K562 (cell line): ENCODE results near the gene KNL1. TPM values are rescaled to one million over a fixed set of nuclear protein-coding genes. Genes with fewer than 3 reads are reported as not detected.
"Not testable (repeated sequence)": the region's sequence is repeated elsewhere in the genome, so short reads cannot be mapped to it uniquely, and the experiment has no call there.

Experiments
- ATAC-seq: fragments of 200-7000 bp; cut with Tn5 transposase; 3 replicates; pipeline ENCODE4 v1.9.1; 2020; ENCODE audit warnings: moderate library complexity
- BruUV-seq: library from RNA; stranded (reverse); fragments of 400-500 nt; replicated peaks from 2 replicates; lab custom pipeline; 2021; lab: Mats Ljungman, UMichigan
- CTCF ChIA-PET: fragments of 300-600 bp; formaldehyde crosslinking; extraction: SDS; loops from one replicate; lab custom pipeline; 2021; ENCODE audit warnings: low intra/inter-chr PET ratio; lab: Yijun Ruan, JAX
- POLR2A ChIA-PET: fragments of 300-600, 350-650 bp; sonication (Branson Sonifier 250); formaldehyde crosslinking; extraction: SDS; loops from one replicate; lab custom pipeline; 2021; ENCODE audit warnings: antibody characterized with exemption, inconsistent platforms; lab: Yijun Ruan, JAX
- DNase-seq, 4 experiments: peaks; one replicate each; pipeline versions ENCODE4 v3.0.0 to v3.0.0-alpha.2; 2011 to 2018; ENCODE audit warnings: low spot score in 3 of 4, mixed read lengths in 3 of 4; ENCODE audit errors: extremely low read depth in 1 of 4
- FAIRE-seq: peaks from 2 replicates; lab custom pipeline; 2011; peaks lifted over from hg19 to GRCh38; lab: Jason Lieb, UNC
- H2AFZ ChIP-seq: 2 replicates; pipeline ENCODE4 v1.6.0; 2011; ENCODE audit warnings: low read depth, low read length, control low read depth, inconsistent platforms
- H3K27ac ChIP-seq: fragments of 200-600 bp; 3 replicates; pipeline ENCODE4 v1.8.0; 2011; ENCODE audit warnings: low read depth, mild to moderate bottlenecking, control low read depth, inconsistent platforms, low read length, moderate library complexity, mixed read lengths; ENCODE audit errors: extremely low read depth
- H3K27me3 ChIP-seq, 2 experiments: fragments of 300-600 bp in 1 of 2; 2 replicates in 1 of 2; 3 replicates in 1 of 2; pipeline versions ENCODE4 v1.6.0 to v1.8.0; 2011; ENCODE audit warnings: inconsistent platforms in 2 of 2, low read length in 2 of 2, mild to moderate bottlenecking in 1 of 2, mixed read lengths in 1 of 2, moderate library complexity in 1 of 2; ENCODE audit not compliant: control insufficient read depth in 2 of 2, insufficient read depth in 2 of 2
- H3K36me3 ChIP-seq: fragments of 300-600 bp; 3 replicates; pipeline ENCODE4 v1.8.0; 2011; ENCODE audit warnings: mild to moderate bottlenecking, low read length, inconsistent platforms; ENCODE audit not compliant: control insufficient read depth, insufficient read depth
- H3K4me1 ChIP-seq, 2 experiments: fragments of 200-600 bp in 1 of 2; replicated peaks in 1 of 2; 2 replicates in 1 of 2; 3 replicates in 1 of 2; pipeline versions ENCODE4 v1.5.1 to v1.8.0; 2011; ENCODE audit warnings: inconsistent platforms in 2 of 2, low read length in 2 of 2, mild to moderate bottlenecking in 1 of 2, mixed read lengths in 1 of 2, moderate library complexity in 1 of 2; ENCODE audit not compliant: control insufficient read depth in 2 of 2, insufficient read depth in 2 of 2
- H3K4me2 ChIP-seq: 2 replicates; pipeline ENCODE4 v1.6.1; 2011; ENCODE audit warnings: low read length, control low read depth, inconsistent platforms, mixed read lengths; ENCODE audit not compliant: insufficient read depth
- H3K4me3 ChIP-seq: fragments of 200-600 bp; sonication (generic), shearing (Covaris generic); 2 replicates; pipeline ENCODE4 v1.5.1; 2016; ENCODE audit warnings: control low read depth, inconsistent platforms
- H3K79me2 ChIP-seq: fragments of 200-600 bp; 3 replicates; pipeline ENCODE4 v1.8.0; 2011; ENCODE audit warnings: low read length, inconsistent platforms; ENCODE audit not compliant: control insufficient read depth, insufficient read depth
- H3K9ac ChIP-seq, 2 experiments: 2 replicates each; pipeline versions ENCODE4 v1.6.0 to v1.6.1; 2011; ENCODE audit warnings: low read depth in 2 of 2, low read length in 2 of 2, control low read depth in 1 of 2, inconsistent platforms in 1 of 2, mild to moderate bottlenecking in 1 of 2, mixed read lengths in 1 of 2; ENCODE audit not compliant: insufficient read depth in 1 of 2
- H3K9me1 ChIP-seq: one replicate; pipeline ENCODE4 v1.6.0; 2011; ENCODE audit warnings: inconsistent platforms, mild to moderate bottlenecking, low read length, moderate library complexity; ENCODE audit not compliant: control insufficient read depth, insufficient read depth
- H3K9me3 ChIP-seq: replicated peaks from 2 replicates; pipeline ENCODE4 v1.5.1; 2011; ENCODE audit warnings: low read depth, low read length, inconsistent platforms; ENCODE audit not compliant: control insufficient read depth, insufficient read depth
- H4K20me1 ChIP-seq: replicated peaks from 2 replicates; pipeline ENCODE4 v1.6.1; 2011; ENCODE audit warnings: low read length, inconsistent platforms, mixed read lengths; ENCODE audit not compliant: control insufficient read depth, insufficient read depth
- NFYB ChIP-seq: IDR thresholded peaks from 2 replicates; pipeline ENCODE4 v1.6.1; 2011; ENCODE audit warnings: mild to moderate bottlenecking, moderate library complexity; ENCODE audit not compliant: insufficient read length; ENCODE audit errors: extremely low read depth
- POLR2A ChIP-seq: fragments of 450-650 bp; conservative IDR thresholded peaks from 2 replicates; pipeline ENCODE4 v1.6.1; 2016
- WGBS: fragments of 100-300 bp; shearing (Covaris generic); methylation state at CpG from one replicate; pipeline ENCODE4 v1.1.6; 2016; ENCODE audit warnings: low coverage, mixed read lengths; ENCODE audit not compliant: insufficient coverage; ENCODE audit errors: missing lambda C conversion rate; 5-methylcytosine and 5-hydroxymethylcytosine counted together
- in situ Hi-C: fragments of 300-500 bp; cut with MboI; formaldehyde crosslinking; loops from 4 replicates; pipeline ENCODE4 v1.15.0; 2018; ENCODE audit warnings: inconsistent platforms, mixed read lengths
- intact Hi-C: fragments of 100-400 bp; cut with micrococcal nuclease; formaldehyde crosslinking; loops from 2 replicates; pipeline ENCODE4 v1.14.2; 2022
- polyA plus RNA-seq, 8 experiments: library from polyadenylated mRNA; depleted of rRNA in 4 of 8; stranded (reverse) in 5 of 8; unstranded in 3 of 8; fragments of >200 nt; fragmentation: Nextera tagmentation in 2 of 8; fragmentation: Illumina TruSeq in 1 of 8; extraction: Ambion mirVana in 2 of 8; extraction: Trizol in 1 of 8; gene quantifications; 2 replicates each; pipeline versions ENCODE4 v1.2.1 to v1.2.3, GENCODE V29; 2011 to 2014; ENCODE audit warnings: inconsistent platforms in 1 of 8, missing spikeins in 1 of 8
- total RNA-seq, 7 experiments: library from RNA; depleted of rRNA in 6 of 7; stranded (reverse); fragments of >200 nt in 6 of 7; fragmentation: Illumina TruSeq in 2 of 7; extraction: Trizol in 2 of 7; gene quantifications; 2 replicates each; pipeline versions ENCODE4 v1.2.1 to v1.2.3, GENCODE V29; 2011 to 2021; ENCODE audit warnings: low replicate concordance in 1 of 7

Gene KNL1
- total and polyA plus RNA-seq, 9 of the 15 experiments (the other 6 are each of a cell fraction or from before 2014, with no cell fraction given) = 14.5 to 65.4 (median 34.6) TPM

DNA sequence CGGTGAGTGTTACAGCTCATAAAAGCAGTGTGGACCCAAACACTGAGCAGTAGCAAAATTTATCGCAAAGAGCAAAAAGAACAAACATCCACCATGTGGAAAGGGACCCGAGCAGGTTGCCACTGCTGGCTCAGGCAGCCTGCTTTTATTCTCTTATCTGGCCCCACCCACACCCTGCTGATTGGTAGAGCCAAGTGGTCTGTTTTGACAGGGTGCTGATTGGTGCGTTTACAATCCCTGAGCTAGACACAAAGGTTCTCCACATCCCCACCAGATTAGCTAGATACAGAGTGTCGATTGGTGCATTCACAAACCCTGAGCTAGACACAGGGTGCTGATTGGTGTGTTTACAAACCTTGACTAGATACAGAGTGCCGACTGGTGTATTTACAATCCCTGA lies 82.2 kb downstream of the KNL1 start:
- H3K36me3 ChIP-seq, H4K20me1 ChIP-seq, H3K27ac ChIP-seq, DNase-seq, CTCF ChIA-PET, FAIRE-seq, H3K9me1 ChIP-seq, H3K9me3 ChIP-seq, H3K27me3 ChIP-seq, H3K9ac ChIP-seq, H3K4me2 ChIP-seq, BruUV-seq, H3K79me2 ChIP-seq, ATAC-seq, H3K4me3 ChIP-seq, H3K4me1 ChIP-seq, H2AFZ ChIP-seq: not testable (repeated sequence)
- WGBS = 60% methylated on average over 4 of the region's 6 CpGs
- POLR2A ChIA-PET = interaction anchor here (1.0 kb wide), 1 partner anchor 88 kb away, joined by 3 read pairs; the partner anchor contains the start of gene GCHFR
- intact Hi-C loops = loop anchor here (5.0 to 10.0 kb wide), 3 partner anchors 106 to 216 kb away; partner anchors contain the start of gene VPS18
- TF ChIP-seq NFYB (peak; percentile 32), POLR2A (peak; percentile 63)
- in situ Hi-C loops = loop anchor here (10.0 kb wide), 1 partner anchor 219 kb away; the partner anchor contains the start of gene VPS18

DNA sequence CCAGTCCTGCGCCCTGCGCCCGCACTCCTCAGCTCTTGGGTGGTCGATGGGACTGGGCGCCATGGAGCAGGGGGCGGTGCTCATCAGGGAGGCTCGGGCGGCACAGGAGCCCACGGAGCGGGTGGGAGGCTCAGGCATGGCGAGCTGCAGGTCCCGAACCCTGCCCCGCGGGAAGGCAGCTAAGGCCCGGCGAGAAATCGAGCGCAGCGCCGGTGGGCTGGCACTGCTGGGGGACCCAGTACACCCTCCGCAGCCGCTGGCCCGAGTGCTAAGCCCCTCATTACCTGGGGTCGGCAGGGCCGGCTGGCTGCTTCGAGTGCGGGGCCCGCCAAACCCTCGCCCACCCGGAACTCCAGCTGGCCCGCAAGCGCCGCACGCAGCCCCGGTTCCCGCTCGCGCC lies 82.9 kb downstream of the KNL1 start:
- WGBS = 97% methylated on average over 21 of the region's 38 CpGs
- BruUV-seq, H3K79me2 ChIP-seq, H4K20me1 ChIP-seq, H3K9me3 ChIP-seq, H3K36me3 ChIP-seq, H3K27me3 ChIP-seq, H3K27ac ChIP-seq, FAIRE-seq, H3K4me1 ChIP-seq, H3K4me3 ChIP-seq, CTCF ChIA-PET, ATAC-seq, H2AFZ ChIP-seq, DNase-seq, H3K4me2 ChIP-seq, H3K9ac ChIP-seq, H3K9me1 ChIP-seq: not testable (repeated sequence)
- intact Hi-C loops = loop anchor here (5.0 to 10.0 kb wide), 3 partner anchors 105 to 215 kb away; partner anchors contain the start of gene VPS18
- POLR2A ChIA-PET = interaction anchor here (0.6 to 1.2 kb wide), 2 partner anchors 9 to 205 kb away, joined by 3 read pairs; no protein-coding TSS in a partner anchor
- in situ Hi-C loops = loop anchor here (10.0 kb wide), 1 partner anchor 218 kb away; the partner anchor contains the start of gene VPS18
